Hepatocyte (in vitro differentiated cells): ENCODE measurements around the gene ZNF80. TPM values are rescaled to one million over a fixed set of nuclear protein-coding genes. Genes with fewer than 3 reads are reported as not detected.
"Not testable (repeated sequence)": the region's sequence is repeated elsewhere in the genome, so short reads cannot be mapped to it uniquely, and the experiment has no call there.

ENCODE experiments used
- DNase-seq: peaks from one replicate; pipeline ENCODE4 v3.0.0-alpha.2; 2016; ENCODE audit warnings: low spot score
- H2AFZ ChIP-seq: fragments of 200-600 bp; sonication (generic); 2 replicates; pipeline ENCODE4 v1.6.0; 2016; ENCODE audit warnings: antibody characterized with exemption, mild to moderate bottlenecking
- H3K27ac ChIP-seq: fragments of 200-600 bp; sonication (generic); 2 replicates; pipeline ENCODE4 v1.5.1; 2016; ENCODE audit warnings: mild to moderate bottlenecking
- H3K27me3 ChIP-seq: fragments of 200-600 bp; sonication (generic); 2 replicates; pipeline ENCODE4 v1.6.1; 2016
- H3K36me3 ChIP-seq: fragments of 200-600 bp; sonication (generic); replicated peaks from 2 replicates; pipeline ENCODE4 v1.5.1; 2016; ENCODE audit warnings: low read depth; ENCODE audit not compliant: insufficient read depth
- H3K4me1 ChIP-seq: fragments of 200-600 bp; sonication (generic); 2 replicates; pipeline ENCODE4 v1.5.1; 2016; ENCODE audit warnings: mild to moderate bottlenecking, moderate library complexity; ENCODE audit not compliant: insufficient read depth
- H3K4me2 ChIP-seq: fragments of 200-600 bp; sonication (generic); 2 replicates; pipeline ENCODE4 v1.6.0; 2016
- H3K4me3 ChIP-seq: fragments of 200-600 bp; sonication (generic); 2 replicates; pipeline ENCODE4 v1.5.1; 2016; ENCODE audit warnings: mild to moderate bottlenecking
- H3K79me2 ChIP-seq: fragments of 200-600 bp; sonication (generic); 2 replicates; pipeline ENCODE4 v1.6.0; 2017; ENCODE audit warnings: mild to moderate bottlenecking
- H3K9me2 ChIP-seq: fragments of 200-600 bp; sonication (generic); replicated peaks from 2 replicates; pipeline ENCODE4 v1.6.0; 2017; ENCODE audit warnings: mild to moderate bottlenecking; ENCODE audit not compliant: insufficient read depth
- H3K9me3 ChIP-seq: fragments of 200-600 bp; sonication (generic); 2 replicates; pipeline ENCODE4 v1.5.1; 2016; ENCODE audit warnings: low read depth, mild to moderate bottlenecking
- H4K20me1 ChIP-seq: fragments of 200-600 bp; sonication (generic); 2 replicates; pipeline ENCODE4 v1.6.0; 2016; ENCODE audit warnings: mild to moderate bottlenecking; ENCODE audit not compliant: insufficient read depth, poor library complexity, severe bottlenecking
- CTCF ChIP-seq: fragments of 200-600 bp; sonication (generic); IDR thresholded peaks from 2 replicates; pipeline ENCODE4 v1.5.1; 2016; ENCODE audit warnings: antibody characterized with exemption, mild to moderate bottlenecking; ENCODE audit not compliant: poor library complexity
- EZH2 ChIP-seq: fragments of 200-600 bp; sonication (generic); IDR thresholded peaks from 2 replicates; pipeline ENCODE4 v1.6.1; 2016; ENCODE audit warnings: antibody characterized with exemption, mild to moderate bottlenecking, borderline replicate concordance
- EZH2phosphoT487 ChIP-seq: fragments of 200-600 bp; sonication (generic); IDR thresholded peaks from one replicate; pipeline ENCODE4 v1.6.1; 2018; ENCODE audit warnings: antibody characterized with exemption, mild to moderate bottlenecking, low read depth, moderate library complexity; ENCODE audit not compliant: unreplicated experiment, severe bottlenecking
- WGBS: methylation state at CpG from one replicate; pipeline ENCODE4 v1.1.6; 2016; ENCODE audit warnings: low lambda C conversion rate; ENCODE audit errors: missing lambda C conversion rate; 5-methylcytosine and 5-hydroxymethylcytosine counted together
- polyA plus RNA-seq: library from polyadenylated mRNA; unstranded; fragments of >200 nt; fragmentation: Nextera tagmentation; extraction: Ambion mirVana; gene quantifications from 2 replicates; pipeline ENCODE4 v1.2.1, GENCODE V29; 2016
- total RNA-seq: library from RNA; depleted of rRNA; stranded (reverse); fragments of >200 nt; gene quantifications from 2 replicates; pipeline ENCODE4 v1.2.3, GENCODE V29; 2014

ZNF80 gene
- total and polyA plus RNA-seq, 2 experiments from 2014 or later = not detected

- Histone ChIP-seq H3K27me3 (no peaks in the 10 kb centered on the region), H3K27ac (no peak overlapping the region), H2AFZ (no peak overlapping the region), H3K4me1 (no peaks in the 10 kb centered on the region), H3K9me3 (no peaks in the 10 kb centered on the region), H3K79me2 (no peaks in the 10 kb centered on the region), H3K4me2 (no peak overlapping the region), H3K36me3 (no peaks in the 10 kb centered on the region), H4K20me1 (no peaks in the 10 kb centered on the region), H3K9me2 (no peaks in the 10 kb centered on the region), H3K4me3 (no peak overlapping the region)
- TF ChIP-seq CTCF (no peak), EZH2 (no peak), EZH2phosphoT487 (no peak)
- no peak for DNase-seq
- WGBS = 65% methylated on average over 2 of the region's 2 CpGs
These were observed 3.9 kb upstream of the ZNF80 start for GRCh38 chr3:114241262-114241661.

- not testable (repeated sequence) for H3K4me3 ChIP-seq, H3K9me2 ChIP-seq
- WGBS = 96% methylated on average over 22 of the region's 34 CpGs
These were observed 888 bp upstream of the ZNF80 start for GRCh38 chr3:114238146-114238785.

DNA sequence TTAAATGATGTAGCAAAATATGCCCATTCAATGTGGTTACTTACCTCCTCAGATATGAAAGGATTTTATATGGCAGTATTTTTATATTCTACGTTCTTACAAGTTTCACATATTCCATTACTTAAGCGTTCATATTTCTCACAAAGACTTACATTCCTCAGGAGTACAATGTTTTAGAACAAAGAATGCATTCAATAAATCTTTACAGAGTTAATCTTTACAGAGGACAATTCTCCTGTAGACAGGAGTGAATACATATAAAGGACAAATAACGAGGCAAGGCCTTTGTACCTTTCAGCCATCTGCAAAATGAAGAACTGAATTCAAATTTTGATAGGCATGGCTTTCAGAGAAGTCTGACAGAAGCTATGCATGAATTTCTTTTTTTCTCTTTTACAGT is 1.9 kb downstream of the ZNF80 start:
- no peaks in the 10 kb centered on the region for H3K4me1 ChIP-seq

More at GRCh38 chr3:114238146-114238785, 888 bp upstream of the ZNF80 start:
- H3K4me2 ChIP-seq, H3K9me3 ChIP-seq, DNase-seq, H2AFZ ChIP-seq, H4K20me1 ChIP-seq, H3K79me2 ChIP-seq, H3K36me3 ChIP-seq, H3K4me1 ChIP-seq, H3K27ac ChIP-seq, H3K27me3 ChIP-seq: not testable (repeated sequence)

GRCh38 chr3:114234745-114235144 is 2.6 kb downstream of the ZNF80 start:
- 82% methylated on average over 3 of the region's 3 CpGs for WGBS
- no peaks in the 10 kb centered on the region for H3K27me3 ChIP-seq
- no peaks in the 10 kb centered on the region for H3K36me3 ChIP-seq
- H3K79me2 ChIP-seq = no peaks in the 10 kb centered on the region
- H3K4me1 ChIP-seq = no peaks in the 10 kb centered on the region
- H2AFZ ChIP-seq = no peak overlapping the region
- no peaks in the 10 kb centered on the region for H3K9me2 ChIP-seq
- H3K4me3 ChIP-seq = no peak overlapping the region
- H4K20me1 ChIP-seq = no peaks in the 10 kb centered on the region
- H3K9me3 ChIP-seq = no peaks in the 10 kb centered on the region
- TF ChIP-seq CTCF = no peak
- TF ChIP-seq EZH2phosphoT487 = no peak
- TF ChIP-seq EZH2 = no peak
- H3K27ac ChIP-seq = no peak overlapping the region
- no peak for DNase-seq
- no peak overlapping the region for H3K4me2 ChIP-seq

More for the DNA sequence above, 1.9 kb downstream of the ZNF80 start:
- H3K27me3 ChIP-seq = no peaks in the 10 kb centered on the region
- H3K9me2 ChIP-seq = no peaks in the 10 kb centered on the region
- no peaks in the 10 kb centered on the region for H3K36me3 ChIP-seq
- 77% methylated on average over 3 of the region's 3 CpGs for WGBS
- no peaks in the 10 kb centered on the region for H3K79me2 ChIP-seq
- no peak overlapping the region for H3K4me2 ChIP-seq
- H4K20me1 ChIP-seq = no peaks in the 10 kb centered on the region
- DNase-seq = no peak
- H2AFZ ChIP-seq = no peak overlapping the region
- TF ChIP-seq EZH2phosphoT487 (no peak), CTCF (no peak), EZH2 (no peak)
- no peak overlapping the region for H3K4me3 ChIP-seq
- H3K9me3 ChIP-seq = no peaks in the 10 kb centered on the region
- H3K27ac ChIP-seq = no peak overlapping the region
